Neural cell (in vitro differentiated cells): ENCODE measurements around the gene IFI6. TPM values are rescaled to one million over a fixed set of nuclear protein-coding genes. Genes with fewer than 3 reads are reported as not detected.

ENCODE experiments used
- H2AFZ ChIP-seq: fragments of 200-600, 300-800 bp; sonication (generic), shearing (Covaris generic); 2 replicates; pipeline ENCODE4 v1.6.0; 2014; ENCODE audit warnings: low read depth, mild to moderate bottlenecking, antibody characterized with exemption, low read length, moderate library complexity
- H3F3A ChIP-seq: fragments of 200-600 bp; shearing (Covaris generic); 2 replicates; pipeline ENCODE4 v1.6.1; 2016; ENCODE audit warnings: mild to moderate bottlenecking, moderate library complexity, mixed read lengths, antibody characterized with exemption, low read length; ENCODE audit not compliant: insufficient read depth, poor library complexity, severe bottlenecking
- H3K27ac ChIP-seq: fragments of 200-600, 300-800 bp; sonication (generic), shearing (Covaris generic); 2 replicates; pipeline ENCODE4 v1.5.1; 2014; ENCODE audit warnings: mild to moderate bottlenecking, low read length, moderate library complexity
- H3K27me3 ChIP-seq: fragments of 300-800, 200-600 bp; sonication (generic), shearing (Covaris generic); 2 replicates; pipeline ENCODE4 v1.6.0; 2014; ENCODE audit warnings: mild to moderate bottlenecking, low read depth, low read length, moderate library complexity; ENCODE audit not compliant: insufficient read depth
- H3K36me3 ChIP-seq: fragments of 300-800, 200-600 bp; sonication (generic), shearing (Covaris generic); 2 replicates; pipeline ENCODE4 v1.5.1; 2014; ENCODE audit warnings: mild to moderate bottlenecking, antibody characterized with exemption, low read length, moderate library complexity; ENCODE audit not compliant: insufficient read depth
- H3K4me2 ChIP-seq: fragments of 300-800, 200-600 bp; sonication (generic), shearing (Covaris generic); 2 replicates; pipeline ENCODE4 v1.6.0; 2014; ENCODE audit warnings: mild to moderate bottlenecking, low read length
- H3K4me3 ChIP-seq: fragments of 300-800, 200-600 bp; sonication (generic), shearing (Covaris generic); 2 replicates; pipeline ENCODE4 v1.5.1; 2014; ENCODE audit warnings: mild to moderate bottlenecking, low read length, moderate library complexity
- H3K79me2 ChIP-seq: fragments of 200-600 bp; shearing (Covaris generic); replicated peaks from 2 replicates; pipeline ENCODE4 v1.6.0; 2014; ENCODE audit warnings: mild to moderate bottlenecking, low read length, moderate library complexity; ENCODE audit not compliant: insufficient read depth
- H3K9ac ChIP-seq: fragments of 300-800, 200-600 bp; sonication (generic), shearing (Covaris generic); 2 replicates; pipeline ENCODE4 v1.6.1; 2016; ENCODE audit warnings: mild to moderate bottlenecking, low read length, mixed read lengths
- H3K9me2 ChIP-seq: fragments of 200-600 bp; shearing (Covaris generic); 2 replicates; pipeline ENCODE4 v1.6.1; 2016; ENCODE audit warnings: mild to moderate bottlenecking, low read length, mixed read lengths; ENCODE audit not compliant: insufficient read depth
- H3K9me3 ChIP-seq: fragments of 200-600, 300-800 bp; sonication (generic), shearing (Covaris generic); 2 replicates; pipeline ENCODE4 v1.6.1; 2016; ENCODE audit warnings: mild to moderate bottlenecking, mixed run types, low read length, moderate library complexity, mixed read lengths
- H4K20me1 ChIP-seq: fragments of 200-600 bp; shearing (Covaris generic); 2 replicates; pipeline ENCODE4 v1.6.1; 2016; ENCODE audit warnings: mild to moderate bottlenecking, mixed run types; ENCODE audit not compliant: insufficient read depth
- CTCF ChIP-seq: fragments of 450-650 bp; IDR thresholded peaks from 2 replicates; pipeline ENCODE4 v1.5.1; 2014; ENCODE audit warnings: antibody characterized with exemption, mild to moderate bottlenecking, moderate library complexity; ENCODE audit not compliant: poor library complexity, severe bottlenecking
- EP300 ChIP-seq: fragments of 450-650 bp; conservative IDR thresholded peaks from 2 replicates; pipeline ENCODE4 v1.6.1; 2014; ENCODE audit warnings: antibody characterized with exemption, mild to moderate bottlenecking, moderate library complexity; ENCODE audit not compliant: poor library complexity, severe bottlenecking
- EZH2 ChIP-seq: fragments of 200-600, 300-800 bp; shearing (Covaris generic), sonication (generic); IDR thresholded peaks from 2 replicates; pipeline ENCODE4 v1.6.1; 2014; ENCODE audit warnings: antibody characterized with exemption, low read length, borderline replicate concordance, mild to moderate bottlenecking; ENCODE audit not compliant: insufficient read depth, poor library complexity, severe bottlenecking
- MXI1 ChIP-seq: fragments of 450-650 bp; conservative IDR thresholded peaks from 2 replicates; pipeline ENCODE4 v1.6.1; 2014; ENCODE audit warnings: antibody characterized with exemption, mild to moderate bottlenecking; ENCODE audit not compliant: poor library complexity, severe bottlenecking
- POLR2AphosphoS5 ChIP-seq: IDR thresholded peaks from 2 replicates; pipeline ENCODE4 v1.6.1; 2012
- RAD21 ChIP-seq: fragments of 450-650 bp; conservative IDR thresholded peaks from 2 replicates; pipeline ENCODE4 v1.6.1; 2014; ENCODE audit warnings: antibody characterized with exemption, mild to moderate bottlenecking, moderate library complexity
- SMC3 ChIP-seq: fragments of 450-650 bp; conservative IDR thresholded peaks from 2 replicates; pipeline ENCODE4 v1.6.1; 2014; ENCODE audit warnings: antibody characterized with exemption, mild to moderate bottlenecking, moderate library complexity; ENCODE audit not compliant: poor library complexity
- TAF1 ChIP-seq: IDR thresholded peaks from 2 replicates; pipeline ENCODE4 v1.6.1; 2012; ENCODE audit warnings: low read depth
- polyA plus RNA-seq: library from polyadenylated mRNA; depleted of rRNA; stranded (reverse); fragments of >200 nt; gene quantifications from 2 replicates; pipeline ENCODE4 v1.2.3, GENCODE V29; 2014
- TF ChIP-seq, protein P1 (sequence below): IDR thresholded peaks from 2 replicates; pipeline ENCODE4 v1.6.1; 2012; ENCODE audit warnings: borderline replicate concordance

IFI6 gene
- polyA plus RNA-seq, 1 donor from 2014 or later = 0.35 TPM

DNA sequence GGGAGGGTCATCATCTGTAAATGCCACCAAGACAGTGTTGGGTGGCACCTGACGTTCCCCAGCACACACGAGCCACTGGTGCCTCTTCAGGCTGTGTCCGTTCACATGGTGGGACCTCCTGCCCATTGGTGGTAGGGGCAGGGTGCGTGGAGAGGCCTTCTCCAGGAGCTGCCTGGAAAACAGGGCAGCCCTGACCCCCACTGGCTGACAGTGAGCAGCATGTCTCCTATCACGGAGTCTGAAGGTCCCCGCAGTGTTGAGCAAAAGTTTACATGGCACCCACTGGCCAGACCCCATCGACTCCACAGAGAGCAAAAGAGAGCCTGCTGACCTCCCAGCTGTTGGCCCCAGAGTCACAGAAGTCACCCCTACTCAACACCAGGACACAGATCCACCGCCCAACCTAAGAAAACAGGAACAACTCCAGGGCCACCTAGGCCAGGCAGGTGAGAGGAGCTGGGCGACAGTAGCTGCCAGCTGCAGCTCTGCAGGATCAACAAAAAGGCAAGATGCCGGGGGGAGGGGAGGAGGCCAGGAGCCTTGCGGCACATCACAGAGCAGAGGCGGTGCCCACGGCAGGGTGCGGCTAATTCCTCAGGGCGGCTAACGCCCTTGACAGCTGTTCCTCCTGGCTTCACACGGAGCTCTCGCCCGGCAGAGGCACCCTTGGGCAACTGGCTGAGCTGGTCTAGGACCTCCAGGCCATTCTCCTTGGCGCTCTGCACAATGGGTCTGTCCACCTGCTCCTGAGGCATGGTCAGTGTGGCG, 14.4 kb upstream of the IFI6 start:
- Histone ChIP-seq H4K20me1 (no peaks in the 10 kb centered on the region), H3K36me3 (no peaks in the 10 kb centered on the region), H3F3A (no peaks in the 10 kb centered on the region), H3K27me3 (no peaks in the 10 kb centered on the region), H2AFZ (no peak overlapping the region), H3K9me2 (no peaks in the 10 kb centered on the region), H3K4me2 (no peak overlapping the region), H3K79me2 (no peaks in the 10 kb centered on the region), H3K4me3 (no peak overlapping the region), H3K9me3 (no peaks in the 10 kb centered on the region), H3K27ac (no peak overlapping the region), H3K9ac (no peak overlapping the region)
- no peak for TF ChIP-seq EZH2
- TF ChIP-seq, protein P1, sequence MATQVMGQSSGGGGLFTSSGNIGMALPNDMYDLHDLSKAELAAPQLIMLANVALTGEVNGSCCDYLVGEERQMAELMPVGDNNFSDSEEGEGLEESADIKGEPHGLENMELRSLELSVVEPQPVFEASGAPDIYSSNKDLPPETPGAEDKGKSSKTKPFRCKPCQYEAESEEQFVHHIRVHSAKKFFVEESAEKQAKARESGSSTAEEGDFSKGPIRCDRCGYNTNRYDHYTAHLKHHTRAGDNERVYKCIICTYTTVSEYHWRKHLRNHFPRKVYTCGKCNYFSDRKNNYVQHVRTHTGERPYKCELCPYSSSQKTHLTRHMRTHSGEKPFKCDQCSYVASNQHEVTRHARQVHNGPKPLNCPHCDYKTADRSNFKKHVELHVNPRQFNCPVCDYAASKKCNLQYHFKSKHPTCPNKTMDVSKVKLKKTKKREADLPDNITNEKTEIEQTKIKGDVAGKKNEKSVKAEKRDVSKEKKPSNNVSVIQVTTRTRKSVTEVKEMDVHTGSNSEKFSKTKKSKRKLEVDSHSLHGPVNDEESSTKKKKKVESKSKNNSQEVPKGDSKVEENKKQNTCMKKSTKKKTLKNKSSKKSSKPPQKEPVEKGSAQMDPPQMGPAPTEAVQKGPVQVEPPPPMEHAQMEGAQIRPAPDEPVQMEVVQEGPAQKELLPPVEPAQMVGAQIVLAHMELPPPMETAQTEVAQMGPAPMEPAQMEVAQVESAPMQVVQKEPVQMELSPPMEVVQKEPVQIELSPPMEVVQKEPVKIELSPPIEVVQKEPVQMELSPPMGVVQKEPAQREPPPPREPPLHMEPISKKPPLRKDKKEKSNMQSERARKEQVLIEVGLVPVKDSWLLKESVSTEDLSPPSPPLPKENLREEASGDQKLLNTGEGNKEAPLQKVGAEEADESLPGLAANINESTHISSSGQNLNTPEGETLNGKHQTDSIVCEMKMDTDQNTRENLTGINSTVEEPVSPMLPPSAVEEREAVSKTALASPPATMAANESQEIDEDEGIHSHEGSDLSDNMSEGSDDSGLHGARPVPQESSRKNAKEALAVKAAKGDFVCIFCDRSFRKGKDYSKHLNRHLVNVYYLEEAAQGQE = no peak
- TF ChIP-seq CTCF = no peak
- no peak for TF ChIP-seq TAF1
- TF ChIP-seq POLR2AphosphoS5 = no peak
- no peak for TF ChIP-seq MXI1
- no peak for TF ChIP-seq EP300
- TF ChIP-seq RAD21 = no peak
- no peak for TF ChIP-seq SMC3

DNA sequence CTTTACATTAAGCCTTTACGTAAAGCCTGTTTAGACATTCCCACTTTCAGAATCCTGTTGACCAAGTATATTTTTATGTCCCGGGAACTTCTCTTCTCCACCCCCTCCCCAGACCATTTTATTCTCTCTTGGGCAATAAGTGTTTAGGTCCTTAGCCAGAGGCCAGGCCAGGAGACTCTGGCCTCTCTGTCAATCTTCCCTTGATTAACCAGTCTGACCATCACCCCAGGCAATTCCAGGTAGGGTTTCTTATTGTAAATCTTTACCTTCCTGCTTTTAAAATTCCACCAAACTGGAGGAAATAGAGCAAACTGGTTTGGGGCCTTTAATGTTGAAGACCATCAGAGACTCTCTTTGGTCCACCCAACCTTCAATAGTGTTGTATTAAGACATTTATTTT, 12.2 kb upstream of the IFI6 start:
- no peak for TF ChIP-seq CTCF
- TF ChIP-seq, protein P1 = no peak
- TF ChIP-seq RAD21 = no peak
- no peak for TF ChIP-seq EZH2
- no peak for TF ChIP-seq SMC3
- TF ChIP-seq TAF1 = no peak
- TF ChIP-seq POLR2AphosphoS5 = no peak
- no peak for TF ChIP-seq EP300
- TF ChIP-seq MXI1 = no peak
- Histone ChIP-seq H3K27me3 (no peaks in the 10 kb centered on the region), H4K20me1 (no peaks in the 10 kb centered on the region)

More for the DNA sequence above, 12.2 kb upstream of the IFI6 start:
- Histone ChIP-seq H3K79me2 (no peaks in the 10 kb centered on the region), H3K4me3 (no peak overlapping the region), H2AFZ (no peak overlapping the region), H3K9ac (no peak overlapping the region), H3K27ac (no peak overlapping the region), H3K36me3 (no peaks in the 10 kb centered on the region), H3F3A (no peaks in the 10 kb centered on the region), H3K9me3 (no peaks in the 10 kb centered on the region), H3K9me2 (no peaks in the 10 kb centered on the region), H3K4me2 (no peak overlapping the region)
